Osteoblast (primary cell): Measurements from ENCODE around the gene FAM161B. TPM values are rescaled to one million over a fixed set of nuclear protein-coding genes. Genes with fewer than 3 reads are reported as not detected.

Experiments used
- DNase-seq: peaks from one replicate; pipeline ENCODE4 v3.0.0; 2011; ENCODE audit warnings: low spot score, mixed read lengths; ENCODE audit not compliant: insufficient read length; ENCODE audit errors: missing footprints
- H2AFZ ChIP-seq: 2 replicates; pipeline ENCODE4 v1.6.0; 2011; ENCODE audit warnings: mild to moderate bottlenecking, low read length
- H3K27ac ChIP-seq: 2 replicates; pipeline ENCODE4 v1.5.1; 2011; ENCODE audit warnings: mild to moderate bottlenecking, low read depth, low read length, moderate library complexity
- H3K27me3 ChIP-seq: 2 replicates; pipeline ENCODE4 v1.6.0; 2012; ENCODE audit warnings: mild to moderate bottlenecking, control low read depth, inconsistent platforms, low read length, moderate library complexity; ENCODE audit not compliant: insufficient read depth
- H3K36me3 ChIP-seq: 2 replicates; pipeline ENCODE4 v1.5.1; 2011; ENCODE audit warnings: mild to moderate bottlenecking, low read length, control low read depth, moderate library complexity; ENCODE audit not compliant: insufficient read depth
- H3K4me1 ChIP-seq: 2 replicates; pipeline ENCODE4 v1.5.1; 2011; ENCODE audit warnings: mild to moderate bottlenecking, low read length, control low read depth, moderate library complexity; ENCODE audit not compliant: insufficient read depth
- H3K4me2 ChIP-seq: 2 replicates; pipeline ENCODE4 v1.6.0; 2011; ENCODE audit warnings: mild to moderate bottlenecking, low read length; ENCODE audit not compliant: insufficient read depth
- H3K4me3 ChIP-seq: fragments of 200-600 bp; sonication (generic); 3 replicates; pipeline ENCODE4 v1.5.1; 2012; ENCODE audit warnings: mild to moderate bottlenecking, low read length, inconsistent platforms; ENCODE audit not compliant: insufficient read depth
- H3K79me2 ChIP-seq: 2 replicates; pipeline ENCODE4 v1.6.0; 2012; ENCODE audit warnings: mild to moderate bottlenecking, low read length, control low read depth, inconsistent platforms; ENCODE audit not compliant: insufficient read depth
- H3K9me3 ChIP-seq: 2 replicates; pipeline ENCODE4 v1.5.1; 2011; ENCODE audit warnings: low read depth, low read length, control low read depth
- H4K20me1 ChIP-seq: 2 replicates; pipeline ENCODE4 v1.6.0; 2012; ENCODE audit warnings: mild to moderate bottlenecking, low read length, control low read depth; ENCODE audit not compliant: insufficient read depth
- total RNA-seq: library from RNA; depleted of rRNA; stranded (reverse); fragments of >200 nt; gene quantifications from 2 replicates; pipeline ENCODE4 v1.2.3, GENCODE V29; 2012
- TF ChIP-seq, protein P1 (sequence below): IDR thresholded peaks from 2 replicates; pipeline ENCODE4 v1.5.1; 2011; ENCODE audit warnings: mild to moderate bottlenecking, low read depth, low read length, moderate library complexity; ENCODE audit errors: extremely low read depth

Gene FAM161B, protein sequence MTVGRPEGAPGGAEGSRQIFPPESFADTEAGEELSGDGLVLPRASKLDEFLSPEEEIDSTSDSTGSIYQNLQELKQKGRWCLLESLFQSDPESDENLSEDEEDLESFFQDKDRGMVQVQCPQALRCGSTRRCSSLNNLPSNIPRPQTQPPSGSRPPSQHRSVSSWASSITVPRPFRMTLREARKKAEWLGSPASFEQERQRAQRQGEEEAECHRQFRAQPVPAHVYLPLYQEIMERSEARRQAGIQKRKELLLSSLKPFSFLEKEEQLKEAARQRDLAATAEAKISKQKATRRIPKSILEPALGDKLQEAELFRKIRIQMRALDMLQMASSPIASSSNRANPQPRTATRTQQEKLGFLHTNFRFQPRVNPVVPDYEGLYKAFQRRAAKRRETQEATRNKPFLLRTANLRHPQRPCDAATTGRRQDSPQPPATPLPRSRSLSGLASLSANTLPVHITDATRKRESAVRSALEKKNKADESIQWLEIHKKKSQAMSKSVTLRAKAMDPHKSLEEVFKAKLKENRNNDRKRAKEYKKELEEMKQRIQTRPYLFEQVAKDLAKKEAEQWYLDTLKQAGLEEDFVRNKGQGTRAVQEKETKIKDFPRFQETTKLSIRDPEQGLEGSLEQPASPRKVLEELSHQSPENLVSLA
- total RNA-seq: 5.1 and 5.6 TPM in 2 replicates

DNA sequence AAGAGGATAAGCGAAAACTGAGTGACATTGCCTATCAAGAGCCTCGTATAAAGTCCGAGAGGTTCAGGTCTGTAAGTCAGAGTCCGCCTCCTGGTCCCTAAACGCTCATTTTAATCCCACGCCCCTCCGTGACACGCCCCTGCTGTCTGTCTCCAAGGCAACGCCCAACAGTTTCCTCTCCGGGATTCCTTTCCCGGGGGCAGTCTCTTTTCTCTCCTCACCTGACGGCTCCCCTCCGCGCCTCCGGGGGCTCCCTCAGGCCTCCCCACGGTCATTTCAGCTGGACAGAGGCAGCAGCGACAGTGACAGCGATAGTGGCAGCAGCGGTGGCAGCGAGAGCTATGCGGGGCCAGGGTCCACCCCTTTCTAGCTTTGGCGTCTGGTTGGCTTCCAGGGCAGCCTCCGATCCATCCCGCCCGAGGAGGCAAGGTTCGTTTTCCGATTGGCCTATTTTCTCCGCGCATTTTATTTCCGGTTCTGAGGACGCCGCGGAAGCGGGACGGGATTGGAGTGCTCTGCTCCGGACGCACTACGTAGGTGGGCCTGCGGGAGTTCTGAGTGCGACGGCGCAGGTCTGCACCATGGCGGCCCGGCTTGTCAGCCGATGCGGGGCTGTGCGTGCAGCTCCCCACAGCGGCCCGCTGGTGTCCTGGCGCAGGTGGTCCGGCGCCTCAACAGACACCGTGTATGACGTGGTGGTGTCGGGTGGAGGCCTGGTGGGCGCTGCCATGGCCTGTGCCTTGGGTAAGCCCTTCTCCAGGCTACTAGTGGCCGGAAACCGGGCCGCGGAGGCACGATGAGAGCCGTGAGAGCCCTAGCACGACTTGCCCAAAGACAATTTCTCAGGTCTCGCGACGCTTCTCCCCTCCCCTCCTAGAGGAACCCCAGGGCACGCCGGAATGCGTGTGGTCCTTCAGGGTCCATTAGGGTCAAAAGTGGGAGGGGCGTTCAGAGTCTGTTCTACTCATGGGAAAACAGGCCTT is at the start of gene FAM161B, which contains the start of gene COQ6:
FAM161B (minus strand) TSS at position 343 of the 983 bp plus-strand sequence; CDS start at position 275, 68 bp downstream.
COQ6 (plus strand) TSS at position 551 of the 983 bp plus-strand sequence; CDS start at position 582, 31 bp downstream.
- peaks cover 4% of the 10 kb centered on the region for H3K4me1 ChIP-seq
- peaks cover 19% of the 10 kb centered on the region for H3K79me2 ChIP-seq
- no peaks in the 10 kb centered on the region for H3K27me3 ChIP-seq
- TF ChIP-seq, protein P1, sequence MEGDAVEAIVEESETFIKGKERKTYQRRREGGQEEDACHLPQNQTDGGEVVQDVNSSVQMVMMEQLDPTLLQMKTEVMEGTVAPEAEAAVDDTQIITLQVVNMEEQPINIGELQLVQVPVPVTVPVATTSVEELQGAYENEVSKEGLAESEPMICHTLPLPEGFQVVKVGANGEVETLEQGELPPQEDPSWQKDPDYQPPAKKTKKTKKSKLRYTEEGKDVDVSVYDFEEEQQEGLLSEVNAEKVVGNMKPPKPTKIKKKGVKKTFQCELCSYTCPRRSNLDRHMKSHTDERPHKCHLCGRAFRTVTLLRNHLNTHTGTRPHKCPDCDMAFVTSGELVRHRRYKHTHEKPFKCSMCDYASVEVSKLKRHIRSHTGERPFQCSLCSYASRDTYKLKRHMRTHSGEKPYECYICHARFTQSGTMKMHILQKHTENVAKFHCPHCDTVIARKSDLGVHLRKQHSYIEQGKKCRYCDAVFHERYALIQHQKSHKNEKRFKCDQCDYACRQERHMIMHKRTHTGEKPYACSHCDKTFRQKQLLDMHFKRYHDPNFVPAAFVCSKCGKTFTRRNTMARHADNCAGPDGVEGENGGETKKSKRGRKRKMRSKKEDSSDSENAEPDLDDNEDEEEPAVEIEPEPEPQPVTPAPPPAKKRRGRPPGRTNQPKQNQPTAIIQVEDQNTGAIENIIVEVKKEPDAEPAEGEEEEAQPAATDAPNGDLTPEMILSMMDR: no peak
- peak within 1 kb of the TSS; percentile 99 for H2AFZ ChIP-seq
- peak; percentile 98 for DNase-seq
- H3K4me2 ChIP-seq: peak within 1 kb of the TSS; percentile 88
- no peaks in the 10 kb centered on the region for H3K9me3 ChIP-seq
- H3K27ac ChIP-seq: peak within 1 kb of the TSS; percentile 95
- peaks cover 4% of the 10 kb centered on the region for H3K36me3 ChIP-seq
- H4K20me1 ChIP-seq: no peaks in the 10 kb centered on the region
- peak within 1 kb of the TSS; percentile 100 for H3K4me3 ChIP-seq

DNA sequence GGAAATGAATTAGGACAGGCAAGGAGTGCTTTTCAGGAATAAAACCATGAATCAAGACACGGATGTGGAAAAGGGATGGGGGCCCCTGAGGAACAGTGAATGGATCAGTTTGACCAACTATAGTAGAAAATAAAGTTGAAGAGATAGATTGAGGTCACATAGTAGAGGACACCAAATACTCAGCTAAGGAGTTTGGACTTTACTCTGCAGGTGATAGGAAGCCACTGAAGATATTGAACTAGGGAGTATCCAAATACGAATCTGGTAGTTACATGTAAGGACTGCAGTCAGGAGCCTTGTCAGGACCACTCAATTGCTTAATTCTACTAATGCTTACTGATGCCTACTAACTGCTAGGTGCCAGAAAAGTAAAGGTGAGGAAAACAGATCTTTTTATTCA is 48.8 kb upstream of the FAM161B start:
- Histone ChIP-seq H3K4me1 (no peaks in the 10 kb centered on the region), H3K4me3 (no peak overlapping the region), H3K36me3 (no peaks in the 10 kb centered on the region), H3K9me3 (no peaks in the 10 kb centered on the region), H2AFZ (no peak overlapping the region), H3K27ac (no peak overlapping the region), H3K4me2 (no peak overlapping the region), H3K79me2 (no peaks in the 10 kb centered on the region), H4K20me1 (no peaks in the 10 kb centered on the region), H3K27me3 (no peaks in the 10 kb centered on the region)
- TF ChIP-seq, protein P1: no peak
- no peak for DNase-seq

DNA sequence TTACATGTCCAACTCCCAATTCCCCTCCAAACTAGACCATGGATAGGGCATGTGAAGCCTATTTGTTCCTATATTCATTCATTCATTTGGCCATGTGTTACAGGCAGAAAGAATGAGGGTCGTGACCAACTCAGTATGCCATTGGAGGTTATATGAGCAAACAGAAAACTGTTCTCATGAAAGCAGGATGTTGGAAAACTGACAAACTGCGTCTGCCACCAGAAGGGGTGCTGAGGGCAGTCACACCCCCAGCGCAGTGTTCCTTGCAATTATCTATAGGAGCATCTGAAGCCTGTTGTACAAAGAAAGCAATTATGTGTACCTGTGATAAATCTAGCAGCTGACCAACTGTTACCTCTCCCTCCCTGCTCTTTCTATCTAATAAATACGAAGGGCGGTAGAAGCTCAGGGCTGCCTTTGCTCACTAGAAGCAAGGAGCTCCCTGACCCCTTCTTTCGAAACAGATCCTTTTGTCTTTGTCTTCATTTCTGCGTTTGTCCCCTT is 48.1 kb upstream of the FAM161B start:
- Histone ChIP-seq H3K4me1 (no peaks in the 10 kb centered on the region), H3K27me3 (no peaks in the 10 kb centered on the region), H3K36me3 (no peaks in the 10 kb centered on the region), H3K79me2 (no peaks in the 10 kb centered on the region), H2AFZ (no peak overlapping the region), H3K4me3 (no peak overlapping the region), H3K4me2 (no peak overlapping the region), H4K20me1 (no peaks in the 10 kb centered on the region), H3K9me3 (no peaks in the 10 kb centered on the region), H3K27ac (no peak overlapping the region)
- TF ChIP-seq, protein P1: no peak
- no peak for DNase-seq
